Skeletal muscle satellite cell (primary cell): Measurements from ENCODE around the gene CDC42BPG.
A peak's percentile ranks its signal among the peaks of the same experiment; 100 is the strongest.
"Not testable (repeated sequence)": the region's sequence is repeated elsewhere in the genome, so short reads cannot be mapped to it uniquely, and the experiment has no call there.

Experiments
- H3K27me3 ChIP-seq: 2 replicates; pipeline ENCODE4 v1.7.0; 2013; ENCODE audit warnings: low read length; ENCODE audit not compliant: control insufficient read depth, insufficient read depth
- H3K36me3 ChIP-seq: 2 replicates; pipeline ENCODE4 v1.7.0; 2013; ENCODE audit warnings: mild to moderate bottlenecking, control low read depth, low read length; ENCODE audit not compliant: insufficient read depth
- H3K4me1 ChIP-seq: 2 replicates; pipeline ENCODE4 v1.7.0; 2013; ENCODE audit warnings: low read length; ENCODE audit not compliant: control insufficient read depth, insufficient read depth
- H3K4me2 ChIP-seq: 2 replicates; pipeline ENCODE4 v1.7.0; 2013; ENCODE audit warnings: mild to moderate bottlenecking, low read length
- H3K4me3 ChIP-seq: 2 replicates; pipeline ENCODE4 v1.7.0; 2013; ENCODE audit warnings: low read length
- H3K9ac ChIP-seq: 2 replicates; pipeline ENCODE4 v1.7.0; 2013; ENCODE audit warnings: mild to moderate bottlenecking, low read depth, low read length, moderate library complexity
- H3K9me3 ChIP-seq: replicated peaks from 2 replicates; pipeline ENCODE4 v1.7.0; 2013; ENCODE audit warnings: mild to moderate bottlenecking, control low read depth, low read length

Gene CDC42BPG

GRCh38 chr11:64851831-64852351, 7.4 kb upstream of the CDC42BPG start:
- Histone ChIP-seq H3K4me3 (no peak overlapping the region), H3K36me3 (peaks cover 30% of the 10 kb centered on the region), H3K9me3 (no peaks in the 10 kb centered on the region), H3K9ac (no peak overlapping the region), H3K4me2 (no peak overlapping the region), H3K4me1 (peaks cover 55% of the 10 kb centered on the region), H3K27me3 (no peaks in the 10 kb centered on the region)

GRCh38 chr11:64850979-64851567, 6.6 kb upstream of the CDC42BPG start:
- H3K36me3 ChIP-seq, result peaks cover 26% of the 10 kb centered on the region

GRCh38 chr11:64849598-64850356, 5.3 kb upstream of the CDC42BPG start:
- peaks cover 23% of the 10 kb centered on the region for H3K36me3 ChIP-seq
- peaks cover 35% of the 10 kb centered on the region for H3K4me1 ChIP-seq
- H3K4me2 ChIP-seq, result no peak overlapping the region
- H3K4me3 ChIP-seq, result no peak overlapping the region
- H3K9me3 ChIP-seq, result no peaks in the 10 kb centered on the region
- H3K27me3 ChIP-seq, result no peaks in the 10 kb centered on the region
- H3K9ac ChIP-seq, result no peak overlapping the region

More at GRCh38 chr11:64850979-64851567, 6.6 kb upstream of the CDC42BPG start:
- H3K9ac ChIP-seq, result no peak overlapping the region
- H3K27me3 ChIP-seq, result no peaks in the 10 kb centered on the region
- no peaks in the 10 kb centered on the region for H3K9me3 ChIP-seq
- H3K4me3 ChIP-seq, result no peak overlapping the region
- peak overlapping the region; percentile 23 for H3K4me2 ChIP-seq
- peaks cover 47% of the 10 kb centered on the region for H3K4me1 ChIP-seq

GRCh38 chr11:64848826-64849597, 4.6 kb upstream of the CDC42BPG start:
- Histone ChIP-seq H3K36me3 (peaks cover 15% of the 10 kb centered on the region), H3K4me1 (peaks cover 28% of the 10 kb centered on the region), H3K4me3 (no peak overlapping the region), H3K4me2 (no peak overlapping the region), H3K9ac (no peak overlapping the region), H3K27me3 (no peaks in the 10 kb centered on the region), H3K9me3 (no peaks in the 10 kb centered on the region)

- Histone ChIP-seq H3K36me3 (peaks cover 10% of the 10 kb centered on the region), H3K4me3 (no peak overlapping the region), H3K4me2 (no peak overlapping the region), H3K9me3 (no peaks in the 10 kb centered on the region), H3K9ac (no peak overlapping the region), H3K4me1 (peaks cover 22% of the 10 kb centered on the region), H3K27me3 (no peaks in the 10 kb centered on the region)
Observed at GRCh38 chr11:64848214-64848825, 3.9 kb upstream of the CDC42BPG start.

- no peaks in the 10 kb centered on the region for H3K9me3 ChIP-seq
- no peaks in the 10 kb centered on the region for H3K27me3 ChIP-seq
- no peak overlapping the region for H3K9ac ChIP-seq
- H3K4me1 ChIP-seq, result peaks cover 27% of the 10 kb centered on the region
- no peak overlapping the region for H3K4me2 ChIP-seq
- peaks cover 4% of the 10 kb centered on the region for H3K36me3 ChIP-seq
- no peak overlapping the region for H3K4me3 ChIP-seq
Observed at GRCh38 chr11:64846998-64847666, 2.7 kb upstream of the CDC42BPG start.

- not testable (repeated sequence) for H3K9ac ChIP-seq, H3K4me3 ChIP-seq, H3K4me2 ChIP-seq, H3K9me3 ChIP-seq, H3K36me3 ChIP-seq, H3K27me3 ChIP-seq
- H3K4me1 ChIP-seq, result peaks cover 20% of the 10 kb centered on the region
Observed at GRCh38 chr11:64845776-64846129, 1.3 kb upstream of the CDC42BPG start.

GRCh38 chr11:64845129-64845775, 799 bp upstream of the CDC42BPG start:
- H3K4me3 ChIP-seq, result no peak overlapping the region
- H3K27me3 ChIP-seq, result no peaks in the 10 kb centered on the region
- H3K9ac ChIP-seq, result no peak overlapping the region
- H3K36me3 ChIP-seq, result no peaks in the 10 kb centered on the region
- peak overlapping the region; percentile 72 for H3K4me2 ChIP-seq
- H3K9me3 ChIP-seq, result no peaks in the 10 kb centered on the region
- H3K4me1 ChIP-seq, result peaks cover 20% of the 10 kb centered on the region

GRCh38 chr11:64843686-64844329, 645 bp downstream of the CDC42BPG start:
- Histone ChIP-seq H3K27me3 (no peaks in the 10 kb centered on the region), H3K36me3 (no peaks in the 10 kb centered on the region), H3K4me1 (peaks cover 12% of the 10 kb centered on the region), H3K4me3 (no peak overlapping the region), H3K9me3 (no peaks in the 10 kb centered on the region), H3K4me2 (peak overlapping the region; percentile 72), H3K9ac (no peak overlapping the region)

- no peak overlapping the region for H3K9ac ChIP-seq
- H3K4me3 ChIP-seq, result no peak overlapping the region
- no peaks in the 10 kb centered on the region for H3K9me3 ChIP-seq
- H3K4me2 ChIP-seq, result no peak overlapping the region
- no peaks in the 10 kb centered on the region for H3K27me3 ChIP-seq
- H3K4me1 ChIP-seq, result peaks cover 12% of the 10 kb centered on the region
- no peaks in the 10 kb centered on the region for H3K36me3 ChIP-seq
Observed at GRCh38 chr11:64842851-64843685, 1.4 kb downstream of the CDC42BPG start.
